ENCODE data around the gene CRCP. TPM values are rescaled to one million over a fixed set of nuclear protein-coding genes. Genes with fewer than 3 reads are reported as not detected.
A peak's percentile ranks its signal among the peaks of the same experiment; 100 is the strongest.
"Not testable (repeated sequence)": the region's sequence is repeated elsewhere in the genome, so short reads cannot be mapped to it uniquely, and the experiment has no call there.

Gene CRCP
- total RNA-seq, 1 donor from 2014 or later = 32.4 TPM

DNA sequence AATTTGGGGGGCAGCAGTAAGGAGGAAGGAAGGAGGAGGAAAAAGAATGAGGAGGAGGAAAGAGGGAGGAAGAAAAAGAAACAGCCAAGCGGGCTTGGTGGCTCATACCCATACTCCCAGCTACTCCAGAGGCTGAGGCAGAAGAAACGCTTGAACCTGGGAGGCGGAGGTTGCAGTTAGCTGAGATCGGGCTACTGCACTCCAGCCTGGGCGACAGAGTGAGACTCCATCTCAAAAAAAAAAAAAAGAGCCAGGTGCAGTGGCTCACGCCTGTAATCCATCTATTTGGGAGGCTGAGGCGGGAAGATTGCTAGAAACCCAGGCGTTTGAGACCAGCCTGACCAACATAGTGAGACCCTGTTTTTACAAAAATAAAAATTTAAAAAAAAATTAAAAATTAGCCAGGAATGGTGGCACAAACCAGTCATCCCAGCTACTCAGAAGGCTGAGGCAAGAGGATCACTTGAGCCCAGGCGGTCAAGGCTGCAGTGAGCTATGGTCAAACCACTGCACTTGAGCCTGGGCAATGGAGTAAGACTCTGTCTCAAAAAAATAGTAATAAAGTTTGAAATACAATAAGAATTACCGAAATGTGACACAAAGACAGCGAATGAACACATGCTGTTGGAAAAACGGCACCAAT is 14.1 kb upstream of the CRCP start:
- no peak for DNase-seq (ENCODE audit: low spot score, unreplicated experiment)
- no peaks in the 10 kb centered on the region for H3K27me3 Mint-ChIP-seq
- no peak for TF ChIP-seq CTCF (IDR thresholded peaks at IDR 0.05; ENCODE audit: unreplicated experiment)
- peak overlapping the region; percentile 94 for H3K27ac Mint-ChIP-seq
- H3K4me3 Mint-ChIP-seq (ENCODE audit: low read depth) = peak overlapping the region; percentile 56
- no peaks in the 10 kb centered on the region for H3K36me3 Mint-ChIP-seq (ENCODE audit: insufficient read depth)
- no peaks in the 10 kb centered on the region for H3K9me3 Mint-ChIP-seq (ENCODE audit: low read depth)
- peaks cover 6% of the 10 kb centered on the region for H3K4me1 Mint-ChIP-seq (ENCODE audit: low read depth)

GRCh38 chr7:66102168-66102567 is 12.5 kb upstream of the CRCP start:
- H3K36me3 Mint-ChIP-seq (ENCODE audit: insufficient read depth); H3K4me1 Mint-ChIP-seq (ENCODE audit: low read depth); H3K9me3 Mint-ChIP-seq (ENCODE audit: low read depth); DNase-seq (ENCODE audit: low spot score, unreplicated experiment); H3K27me3 Mint-ChIP-seq; H3K27ac Mint-ChIP-seq; H3K4me3 Mint-ChIP-seq (ENCODE audit: low read depth): not testable (repeated sequence)

- H3K27me3 Mint-ChIP-seq; H3K4me1 Mint-ChIP-seq (ENCODE audit: low read depth); H3K36me3 Mint-ChIP-seq (ENCODE audit: insufficient read depth); H3K4me3 Mint-ChIP-seq (ENCODE audit: low read depth); DNase-seq (ENCODE audit: low spot score, unreplicated experiment); H3K27ac Mint-ChIP-seq; H3K9me3 Mint-ChIP-seq (ENCODE audit: low read depth): not testable (repeated sequence)
These were observed 10.7 kb upstream of the CRCP start for GRCh38 chr7:66103994-66104393.

DNA sequence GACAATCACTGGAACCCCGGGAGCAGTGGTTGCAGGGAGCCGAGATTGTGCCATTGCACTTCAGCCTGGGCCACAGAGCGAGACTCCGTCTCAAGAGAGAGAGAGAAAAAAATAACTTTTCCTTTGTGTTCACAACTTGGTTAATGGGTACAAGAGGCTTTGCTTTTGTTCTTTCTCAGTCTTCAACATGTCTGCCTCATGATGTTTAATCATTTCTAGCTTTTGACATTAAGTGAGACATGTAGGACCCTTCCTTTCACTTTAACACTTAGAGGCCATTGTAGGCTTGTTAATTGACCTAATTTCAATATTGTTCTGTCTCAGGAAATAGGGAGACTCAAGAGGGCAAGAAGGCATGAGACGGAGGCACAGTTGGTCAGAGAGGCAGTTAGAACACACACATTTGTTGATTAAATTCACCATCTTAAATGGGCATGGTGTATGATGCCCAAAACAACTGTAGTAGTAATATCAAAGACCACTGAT is 9.3 kb upstream of the CRCP start:
- Mint-ChIP-seq H3K9me3 (ENCODE audit: low read depth) (no peaks in the 10 kb centered on the region), H3K27me3 (no peaks in the 10 kb centered on the region), H3K4me1 (ENCODE audit: low read depth) (no peaks in the 10 kb centered on the region), H3K27ac (no peak overlapping the region), H3K4me3 (ENCODE audit: low read depth) (no peak overlapping the region), H3K36me3 (ENCODE audit: insufficient read depth) (no peaks in the 10 kb centered on the region)
- DNase-seq (ENCODE audit: low spot score, unreplicated experiment) = no peak
- TF ChIP-seq CTCF (IDR thresholded peaks at IDR 0.05; ENCODE audit: unreplicated experiment) = no peak

GRCh38 chr7:66108410-66108809 is 6.2 kb upstream of the CRCP start:
- not testable (repeated sequence) for H3K27me3 Mint-ChIP-seq; H3K9me3 Mint-ChIP-seq (ENCODE audit: low read depth); H3K4me1 Mint-ChIP-seq (ENCODE audit: low read depth); DNase-seq (ENCODE audit: low spot score, unreplicated experiment); H3K27ac Mint-ChIP-seq; H3K36me3 Mint-ChIP-seq (ENCODE audit: insufficient read depth); H3K4me3 Mint-ChIP-seq (ENCODE audit: low read depth)

DNA sequence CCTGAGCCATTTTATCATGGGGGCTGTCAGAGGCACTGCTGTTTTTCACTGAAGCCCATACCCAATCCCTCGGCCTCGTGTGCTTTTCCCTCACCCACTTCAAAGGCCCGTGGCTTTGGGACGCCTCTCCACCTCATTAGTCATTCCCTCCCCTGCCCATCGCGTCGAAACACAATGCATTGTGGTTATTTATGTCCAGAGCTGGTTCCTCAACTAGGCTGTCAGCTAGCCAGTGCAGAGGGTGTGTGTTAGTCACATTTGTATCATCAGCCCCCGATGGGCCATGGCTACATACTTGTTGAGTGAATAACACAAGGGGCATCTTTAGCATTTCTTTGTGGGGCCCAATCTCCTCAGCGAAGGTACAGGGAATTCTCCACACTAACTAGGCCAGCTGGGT is 3.8 kb upstream of the CRCP start:
- H3K27me3 Mint-ChIP-seq = no peaks in the 10 kb centered on the region
- no peaks in the 10 kb centered on the region for H3K9me3 Mint-ChIP-seq (ENCODE audit: low read depth)
- no peak overlapping the region for H3K4me3 Mint-ChIP-seq (ENCODE audit: low read depth)
- H3K27ac Mint-ChIP-seq = no peak overlapping the region
- no peak for DNase-seq (ENCODE audit: low spot score, unreplicated experiment)
- no peaks in the 10 kb centered on the region for H3K36me3 Mint-ChIP-seq (ENCODE audit: insufficient read depth)
- no peak for TF ChIP-seq CTCF (IDR thresholded peaks at IDR 0.05; ENCODE audit: unreplicated experiment)
- peaks cover 7% of the 10 kb centered on the region for H3K4me1 Mint-ChIP-seq (ENCODE audit: low read depth)

DNA sequence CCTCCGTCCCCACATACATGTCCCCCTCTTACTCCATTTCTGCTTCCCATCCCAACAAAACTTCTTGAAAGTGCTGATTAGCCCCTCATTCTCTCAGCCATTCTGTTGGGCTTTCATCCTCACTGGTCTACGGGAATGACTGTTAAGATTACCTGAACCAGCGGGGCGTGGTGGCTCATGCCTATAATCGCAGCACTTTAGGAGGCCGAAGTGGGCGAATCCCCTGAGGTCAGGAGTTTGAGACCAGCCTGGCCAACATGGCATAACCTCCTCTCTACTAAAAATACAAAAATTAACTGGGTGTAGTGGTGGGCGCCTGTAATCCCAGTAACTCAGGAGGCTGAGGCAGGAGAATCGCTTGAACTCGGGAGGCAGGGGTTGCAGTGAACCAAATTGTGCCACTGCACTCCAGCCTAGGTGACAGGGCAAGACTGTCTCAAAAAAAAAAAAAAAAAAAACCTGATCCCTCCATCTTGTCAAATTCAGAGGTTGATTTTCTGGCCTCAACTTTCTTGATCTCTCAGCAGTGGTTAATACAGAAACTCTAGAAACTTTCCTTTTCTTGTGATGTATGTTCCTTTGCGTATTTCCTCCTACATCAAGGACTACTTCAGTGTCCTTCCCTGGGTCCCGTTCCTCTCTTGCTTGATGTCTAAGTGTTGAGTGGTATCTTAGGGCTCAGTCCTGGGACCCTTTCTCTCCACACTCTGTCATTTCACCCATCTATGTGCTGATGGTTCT is 2.2 kb downstream of the CRCP start:
- peaks cover 30% of the 10 kb centered on the region for H3K4me1 Mint-ChIP-seq (ENCODE audit: low read depth)
- not testable (repeated sequence) for DNase-seq (ENCODE audit: low spot score, unreplicated experiment); H3K36me3 Mint-ChIP-seq (ENCODE audit: insufficient read depth); H3K27ac Mint-ChIP-seq; H3K9me3 Mint-ChIP-seq (ENCODE audit: low read depth); H3K27me3 Mint-ChIP-seq
- H3K4me3 Mint-ChIP-seq (ENCODE audit: low read depth) = peak overlapping the region; percentile 67

Measured in progenitor cell of endocrine pancreas (in vitro differentiated cells).